SU-DHL-6 (cell line): ENCODE data around the gene SLC24A5.

Experiments
- EZH2phosphoT487 ChIP-seq: fragments of 200-600 bp; sonication (generic), shearing (Covaris generic); conservative IDR thresholded peaks from 2 replicates; pipeline ENCODE4 v1.6.1; 2018; ENCODE audit warnings: mild to moderate bottlenecking, antibody characterized with exemption, low read length, moderate library complexity, mixed read lengths
- TF ChIP-seq, protein P1 (sequence below): fragments of 200-600 bp; sonication (generic); IDR thresholded peaks from one replicate; pipeline ENCODE4 v1.5.1; 2017; ENCODE audit warnings: antibody characterized with exemption, mild to moderate bottlenecking, low read length, moderate library complexity; ENCODE audit not compliant: insufficient read depth, poor library complexity, severe bottlenecking

DNA sequence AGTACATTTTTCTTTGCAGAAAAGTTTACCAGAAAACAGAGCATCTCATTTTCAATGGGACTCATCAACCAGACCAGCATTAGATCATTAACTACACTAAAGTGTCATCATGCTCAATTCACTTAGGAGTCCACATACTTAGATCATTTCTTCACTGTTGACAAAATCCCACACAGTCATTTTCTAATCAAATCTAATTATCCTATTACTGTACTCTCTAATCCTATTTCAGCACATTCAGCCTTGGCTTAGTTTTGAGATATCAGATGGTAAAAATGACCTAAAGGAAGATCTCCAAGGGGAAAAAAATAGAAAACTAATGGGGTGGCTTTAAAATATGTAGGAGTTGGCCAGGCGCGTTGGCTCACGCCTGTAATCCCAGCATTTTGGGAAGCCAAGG is 65.5 kb downstream of the SLC24A5 start:
- TF ChIP-seq, protein P1, sequence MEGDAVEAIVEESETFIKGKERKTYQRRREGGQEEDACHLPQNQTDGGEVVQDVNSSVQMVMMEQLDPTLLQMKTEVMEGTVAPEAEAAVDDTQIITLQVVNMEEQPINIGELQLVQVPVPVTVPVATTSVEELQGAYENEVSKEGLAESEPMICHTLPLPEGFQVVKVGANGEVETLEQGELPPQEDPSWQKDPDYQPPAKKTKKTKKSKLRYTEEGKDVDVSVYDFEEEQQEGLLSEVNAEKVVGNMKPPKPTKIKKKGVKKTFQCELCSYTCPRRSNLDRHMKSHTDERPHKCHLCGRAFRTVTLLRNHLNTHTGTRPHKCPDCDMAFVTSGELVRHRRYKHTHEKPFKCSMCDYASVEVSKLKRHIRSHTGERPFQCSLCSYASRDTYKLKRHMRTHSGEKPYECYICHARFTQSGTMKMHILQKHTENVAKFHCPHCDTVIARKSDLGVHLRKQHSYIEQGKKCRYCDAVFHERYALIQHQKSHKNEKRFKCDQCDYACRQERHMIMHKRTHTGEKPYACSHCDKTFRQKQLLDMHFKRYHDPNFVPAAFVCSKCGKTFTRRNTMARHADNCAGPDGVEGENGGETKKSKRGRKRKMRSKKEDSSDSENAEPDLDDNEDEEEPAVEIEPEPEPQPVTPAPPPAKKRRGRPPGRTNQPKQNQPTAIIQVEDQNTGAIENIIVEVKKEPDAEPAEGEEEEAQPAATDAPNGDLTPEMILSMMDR = no peak
- no peak for TF ChIP-seq EZH2phosphoT487
